GM21447 (cell line): ENCODE measurements around the gene HELB.

Experiments
- ATAC-seq: cut with Tn5 transposase; IDR thresholded peaks from one replicate; pipeline ENCODE4 v1.9.1; 2021; ENCODE audit not compliant: unreplicated experiment

Gene HELB

DNA sequence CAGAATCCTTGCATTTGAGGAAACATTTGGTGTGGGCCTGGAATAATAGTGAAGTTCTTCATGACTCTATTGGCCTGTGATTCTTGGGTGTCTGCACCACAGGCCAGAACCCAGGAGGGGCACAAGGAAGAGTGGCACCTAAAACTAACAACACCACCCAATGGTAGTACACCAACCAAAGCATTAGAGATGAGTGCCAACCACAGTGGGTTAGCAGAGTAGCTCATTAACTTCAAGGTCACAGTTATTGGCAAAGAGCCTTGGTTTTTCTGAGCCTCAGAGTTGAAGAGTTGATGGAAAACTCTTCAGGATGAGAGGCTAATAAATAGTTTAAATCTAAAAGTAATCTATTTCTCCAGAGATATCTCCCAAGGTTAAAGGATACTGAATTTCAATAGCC, 57.0 kb downstream of the HELB start:
- ATAC-seq, result no peak

DNA sequence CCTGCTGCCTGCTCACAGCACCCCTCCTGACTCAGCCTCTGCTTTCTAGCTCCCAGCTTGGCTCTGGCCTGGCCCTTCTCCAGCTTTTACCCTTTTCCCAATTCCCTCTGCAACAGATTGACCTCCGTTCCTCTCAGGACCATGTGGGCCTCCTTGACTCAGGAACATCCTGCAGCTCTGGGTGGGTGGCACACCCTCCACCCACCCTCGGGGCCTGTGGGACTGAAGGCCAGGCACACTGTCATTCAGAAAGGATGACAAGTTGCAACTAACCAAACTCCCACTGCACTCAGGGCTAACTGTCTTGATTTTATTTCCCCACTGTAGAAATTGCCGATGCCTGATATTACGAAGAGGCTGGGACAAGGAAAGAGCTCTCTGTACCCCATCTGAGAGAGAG, 59.4 kb downstream of the HELB start:
- no peak for ATAC-seq

DNA sequence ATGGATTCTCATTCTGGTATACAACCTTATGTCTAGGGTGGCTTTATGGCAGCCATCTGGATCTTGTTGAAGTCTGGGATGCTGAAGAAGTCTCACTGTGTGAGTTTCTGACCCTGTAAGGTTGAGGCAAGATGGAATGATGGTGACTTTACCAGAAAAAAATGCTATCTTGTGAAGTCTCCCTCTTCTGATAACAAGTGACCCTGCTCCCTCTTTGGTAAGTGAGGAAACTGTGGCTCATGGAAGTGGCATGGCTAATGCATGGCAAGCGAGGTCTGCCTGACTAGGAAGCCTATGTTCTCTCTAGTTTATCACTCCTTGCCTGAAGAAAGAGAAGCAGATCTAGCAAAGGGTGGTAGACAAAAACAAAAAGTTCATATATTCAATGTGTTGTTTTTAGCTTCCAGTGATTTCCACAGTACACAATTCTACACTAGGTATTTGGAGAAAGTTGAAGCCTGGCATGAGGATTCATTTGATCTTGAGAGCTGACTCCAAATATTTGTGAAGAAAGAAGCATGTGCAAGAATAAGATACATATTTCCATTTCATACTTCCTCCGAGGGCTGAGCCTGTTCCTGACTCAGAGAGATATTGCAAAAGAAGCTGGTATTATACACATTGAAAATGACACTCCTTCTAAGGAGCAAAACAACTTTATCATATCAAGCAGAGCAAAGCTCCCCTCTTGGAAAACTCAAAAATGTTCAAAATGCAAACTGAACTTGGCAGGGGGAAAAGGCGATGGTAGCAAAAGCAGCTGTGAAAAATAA, 63.6 kb downstream of the HELB start:
- no peak for ATAC-seq

DNA sequence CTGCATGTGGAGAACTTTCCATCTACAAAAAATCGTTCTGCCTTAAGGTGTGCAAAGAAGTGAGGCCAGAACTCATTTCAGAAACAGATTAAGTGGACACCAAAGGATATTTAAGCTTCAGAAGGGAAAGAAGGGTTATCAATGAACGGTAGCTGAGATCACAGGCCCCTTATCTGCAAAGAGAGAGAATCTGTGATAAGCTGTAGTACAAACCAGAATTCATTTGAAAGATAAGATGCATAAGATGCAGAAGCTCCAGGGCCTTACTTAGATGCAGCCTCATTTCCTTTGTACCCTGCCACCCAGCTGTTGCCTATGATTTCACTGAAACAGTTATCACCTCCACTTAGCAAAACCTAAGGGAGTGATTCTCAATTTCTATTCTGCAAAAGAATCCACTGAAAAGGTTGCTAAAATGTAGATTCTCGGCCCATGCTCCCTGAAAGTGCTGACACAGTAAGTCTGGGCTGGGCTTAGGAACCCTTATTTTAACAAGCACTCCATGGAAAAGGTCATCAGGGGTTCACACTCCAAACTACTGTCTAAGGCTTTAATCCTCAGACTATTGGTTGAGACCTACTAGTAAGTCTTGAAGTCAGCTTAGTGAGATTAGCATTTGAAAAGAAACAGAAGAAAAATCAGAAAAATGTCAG, 64.8 kb downstream of the HELB start:
- ATAC-seq, result no peak

DNA sequence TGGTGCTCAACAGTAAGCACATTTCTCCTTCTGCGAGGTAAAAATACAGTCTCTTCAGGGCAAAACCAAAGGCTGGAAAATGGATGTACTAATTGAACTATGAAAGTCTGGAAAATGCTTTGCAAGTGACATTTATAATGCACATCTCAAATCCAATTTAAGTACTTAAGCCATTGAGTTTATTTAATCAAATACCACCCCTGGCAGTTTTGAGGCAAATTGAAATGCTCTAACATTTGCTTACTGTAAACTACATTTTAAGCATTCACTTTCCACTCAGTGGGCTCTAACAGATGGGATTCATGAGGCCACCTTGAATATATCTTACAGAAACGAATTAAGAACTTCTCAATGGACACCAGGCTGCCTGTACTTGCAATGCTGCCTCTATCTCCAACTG, 69.7 kb downstream of the HELB start:
- no peak for ATAC-seq

DNA sequence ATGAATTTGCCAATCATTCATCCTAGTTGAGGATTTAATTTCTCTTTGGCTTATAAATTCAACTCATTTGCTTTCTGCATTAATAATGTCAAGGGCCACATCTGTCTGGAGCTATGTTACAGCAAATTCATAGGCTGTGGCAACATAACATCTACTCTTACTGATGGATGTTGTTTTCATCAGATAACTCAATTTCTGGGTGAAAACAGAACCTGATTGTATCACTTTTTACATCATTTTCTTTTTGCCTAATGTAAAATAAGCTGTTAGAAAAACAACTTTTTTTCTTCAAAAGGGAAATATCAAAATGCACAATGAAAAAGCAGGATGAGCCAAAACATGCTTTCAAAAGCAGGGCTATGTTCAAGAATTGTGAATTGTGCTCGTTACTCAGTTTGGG, 73.3 kb downstream of the HELB start:
- no peak for ATAC-seq

DNA sequence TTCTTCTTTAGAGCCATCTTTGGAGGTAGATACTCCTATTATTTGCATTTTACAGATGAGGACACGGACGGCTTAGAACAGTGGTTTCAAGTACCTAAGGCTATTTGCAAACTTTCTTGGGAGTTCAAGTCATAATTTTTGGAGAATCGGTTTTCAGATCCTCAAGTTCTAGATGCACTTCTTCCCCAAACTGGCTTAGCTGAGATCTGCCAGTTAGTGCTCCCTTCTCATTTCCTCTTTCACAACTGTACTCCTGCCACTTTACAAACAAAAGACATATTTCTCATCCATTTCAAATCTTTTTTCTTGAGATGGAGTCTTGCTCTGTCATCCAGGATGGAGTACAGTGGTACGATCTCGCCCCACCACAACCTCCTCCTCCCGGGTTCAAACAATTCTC, 77.3 kb downstream of the HELB start:
- ATAC-seq, result no peak

DNA sequence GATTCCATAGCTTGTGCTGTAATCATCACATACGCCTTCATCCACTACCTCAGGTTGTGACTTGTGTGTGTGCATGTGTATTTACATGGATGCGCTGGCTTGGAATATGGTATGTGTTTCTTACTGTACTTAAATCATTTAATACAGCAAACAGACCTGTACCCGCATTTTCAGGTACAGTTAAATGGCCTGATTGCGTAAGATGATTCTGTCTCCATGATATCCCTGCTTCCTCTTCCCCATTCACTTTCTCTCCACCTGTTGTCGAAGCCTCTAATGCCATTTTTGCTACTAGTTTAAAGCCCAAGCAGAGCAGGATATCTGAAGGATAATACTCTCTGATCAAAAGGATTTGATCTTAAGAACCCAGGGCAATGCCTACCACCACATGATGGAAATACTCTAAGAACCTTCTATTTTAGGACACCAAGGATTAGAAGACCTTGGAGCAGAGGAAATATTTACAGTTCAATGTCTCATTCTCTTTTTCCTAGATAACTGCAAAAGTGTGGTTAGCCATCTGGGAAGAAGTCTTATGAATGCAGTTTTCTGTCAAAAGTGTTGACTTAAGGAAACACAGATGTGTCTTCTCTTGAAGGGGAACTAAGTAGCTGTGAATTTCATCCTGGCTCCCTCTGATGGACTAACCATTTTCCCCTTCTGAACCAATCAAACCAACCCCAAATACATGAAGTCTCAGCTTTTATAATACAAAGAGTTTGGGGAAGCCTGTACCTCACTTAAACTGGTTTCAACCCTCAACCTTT, 78.7 kb downstream of the HELB start:
- no peak for ATAC-seq

DNA sequence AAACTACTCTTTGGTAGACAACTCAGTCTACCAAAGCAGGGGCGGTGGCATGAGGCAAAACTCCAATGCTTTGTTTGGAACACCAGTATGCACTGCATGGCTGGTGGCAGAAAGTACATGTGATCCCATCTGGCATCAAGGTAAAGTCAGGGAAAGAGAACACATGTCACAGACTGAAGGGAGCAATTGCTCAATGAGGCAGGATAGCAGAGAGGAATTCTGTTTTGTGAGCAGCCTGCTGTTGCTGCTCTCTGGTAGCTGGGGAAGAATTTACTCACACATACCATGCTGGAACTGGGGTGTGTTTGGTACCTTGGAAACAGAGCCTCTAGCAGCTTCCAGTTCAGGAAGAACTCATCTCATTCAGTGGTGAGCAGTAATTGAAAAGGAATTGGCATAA, 84.8 kb downstream of the HELB start:
- ATAC-seq, result no peak
